Esophagus muscularis mucosa (tissue), 4 donors: Measurements from ENCODE around the gene CD69. TPM values are rescaled to one million over a fixed set of nuclear protein-coding genes. Genes with fewer than 3 reads are reported as not detected.
"Not testable (repeated sequence)": the region's sequence is repeated elsewhere in the genome, so short reads cannot be mapped to it uniquely, and the experiment has no call there.

Source experiments
- DNase-seq: peaks from one replicate; pipeline ENCODE4 v3.0.0-alpha.2; 2017; ENCODE audit errors: extremely low spot score
- H3K27ac ChIP-seq, 4 donors: fragments of 200-600 bp; sonication (generic); replicated peaks in 1 of 4; 1 replicate in 3 of 4; 2 replicates in 1 of 4; pipeline ENCODE4 v1.5.1; 2016 to 2019; ENCODE audit warnings: mild to moderate bottlenecking in 1 of 4
- H3K27me3 ChIP-seq, 4 donors: fragments of 200-600 bp; sonication (generic); one replicate each; pipeline versions ENCODE4 v1.5.1 to v1.6.0; 2016 to 2019
- H3K36me3 ChIP-seq, 4 donors: fragments of 200-600 bp; sonication (generic); one replicate each; pipeline ENCODE4 v1.5.1; 2016 to 2019
- H3K4me1 ChIP-seq, 4 donors: fragments of 200-600 bp; sonication (generic); one replicate each; pipeline ENCODE4 v1.5.1; 2016 to 2019
- H3K4me3 ChIP-seq, 4 donors: fragments of 200-600 bp; sonication (generic); 1 replicate in 2 of 4; 2 replicates in 2 of 4; pipeline ENCODE4 v1.5.1; 2016 to 2019; ENCODE audit warnings: mild to moderate bottlenecking in 4 of 4, moderate library complexity in 1 of 4
- H3K9me3 ChIP-seq, 4 donors: fragments of 200-600 bp; sonication (generic); 1 replicate in 3 of 4; 2 replicates in 1 of 4; pipeline ENCODE4 v1.5.1; 2016 to 2019
- CTCF ChIP-seq, 3 experiments: fragments of 200-600 bp in 2 of 3; fragments of 450-650 bp in 1 of 3; sonication (generic) in 2 of 3; IDR thresholded peaks; one replicate each; pipeline ENCODE4 v1.5.1; 2017 to 2019; ENCODE audit warnings: antibody characterized with exemption in 3 of 3, mild to moderate bottlenecking in 2 of 3, moderate library complexity in 1 of 3
- EP300 ChIP-seq: sonication (generic); formaldehyde crosslinking; IDR thresholded peaks from one replicate; pipeline ENCODE4 v1.6.1; 2017; ENCODE audit warnings: antibody characterized with exemption
- POLR2A ChIP-seq: fragments of 450-650 bp; IDR thresholded peaks from one replicate; pipeline ENCODE4 v1.6.1; 2017; ENCODE audit warnings: antibody characterized with exemption, moderate library complexity, mild to moderate bottlenecking, low read depth
- POLR2AphosphoS5 ChIP-seq, 2 donors: sonication (generic); formaldehyde crosslinking; IDR thresholded peaks; one replicate each; pipeline ENCODE4 v1.6.1; 2017; ENCODE audit warnings: antibody characterized with exemption in 2 of 2
- WGBS: methylation state at CpG from one replicate; pipeline ENCODE4 v1.1.5; 2018; 5-methylcytosine and 5-hydroxymethylcytosine counted together
- intact Hi-C: fragments of 100-400 bp; cut with DNase I; formaldehyde crosslinking; loops from one replicate; pipeline ENCODE4 v1.15.1; 2023
- total RNA-seq, 4 donors: library from RNA; depleted of rRNA; stranded (reverse); fragments of >200 nt; gene quantifications; one replicate each; pipeline versions ENCODE4 v1.1.0 to v1.2.1, GENCODE V29; 2016

The CD69 gene
- total RNA-seq, 4 donors from 2014 or later, result 0.65 to 3.3 (median 2.7) TPM

- no peaks in the 10 kb centered on the region for H3K9me3 ChIP-seq
- intact Hi-C loops, result no loop called here
- H3K36me3 ChIP-seq, result no peaks in the 10 kb centered on the region
- H3K27ac ChIP-seq, result no peak overlapping the region
- TF ChIP-seq POLR2AphosphoS5 (IDR thresholded peaks at IDR 0.05), result no peak
- TF ChIP-seq POLR2A, result no peak
- no peak for TF ChIP-seq EP300
- no peak for TF ChIP-seq CTCF (IDR thresholded peaks at IDR 0.05)
- DNase-seq, result no peak
- WGBS, result 87% methylated on average over 1 of the region's 1 CpG
- H3K4me3 ChIP-seq, result no peak overlapping the region
- H3K27me3 ChIP-seq, result no peaks in the 10 kb centered on the region
- peaks cover 0 to 12% (median 3%) of the 10 kb centered on the region in 4 donors for H3K4me1 ChIP-seq
Observed at GRCh38 chr12:9724023-9724422, 36.7 kb downstream of the CD69 start.

GRCh38 chr12:9721394-9722092 is 39.2 kb downstream of the CD69 start:
- Histone ChIP-seq H3K27me3 (no peaks in the 10 kb centered on the region), H3K27ac (no peak overlapping the region), H3K4me1 (peaks cover 0 to 12% (median 3%) of the 10 kb centered on the region in 4 donors), H3K36me3 (no peaks in the 10 kb centered on the region), H3K4me3 (no peak overlapping the region), H3K9me3 (no peaks in the 10 kb centered on the region)
- WGBS, result 67% methylated on average over 5 of the region's 5 CpGs
- TF ChIP-seq POLR2A (no peak), CTCF (IDR thresholded peaks at IDR 0.05) (no peak), POLR2AphosphoS5 (IDR thresholded peaks at IDR 0.05) (no peak), EP300 (no peak)
- DNase-seq, result no peak
- intact Hi-C loops, result no loop called here

GRCh38 chr12:9719790-9720189 is 40.9 kb downstream of the CD69 start:
- 46% methylated on average over 1 of the region's 1 CpG for WGBS
- no peak overlapping the region for H3K4me3 ChIP-seq
- no peaks in the 10 kb centered on the region for H3K27me3 ChIP-seq
- H3K4me1 ChIP-seq, result peaks cover 0 to 12% (median 3%) of the 10 kb centered on the region in 4 donors
- no peaks in the 10 kb centered on the region for H3K36me3 ChIP-seq
- no peak overlapping the region for H3K27ac ChIP-seq
- no peak for TF ChIP-seq POLR2AphosphoS5 (IDR thresholded peaks at IDR 0.05)
- no peak for DNase-seq
- intact Hi-C loops, result no loop called here
- no peaks in the 10 kb centered on the region for H3K9me3 ChIP-seq

GRCh38 chr12:9718968-9719367 is 41.7 kb downstream of the CD69 start:
- DNase-seq, result no peak
- 97% methylated on average over 7 of the region's 7 CpGs for WGBS
- Histone ChIP-seq H3K36me3 (no peaks in the 10 kb centered on the region), H3K4me1 (peaks cover 0 to 12% (median 3%) of the 10 kb centered on the region in 4 donors), H3K9me3 (no peaks in the 10 kb centered on the region), H3K27me3 (no peaks in the 10 kb centered on the region), H3K27ac (no peak overlapping the region), H3K4me3 (no peak overlapping the region)
- intact Hi-C loops, result no loop called here
- TF ChIP-seq CTCF (IDR thresholded peaks at IDR 0.05) (no peak), POLR2A (no peak), POLR2AphosphoS5 (IDR thresholded peaks at IDR 0.05) (no peak), EP300 (no peak)

GRCh38 chr12:9717070-9717925 is 43.4 kb downstream of the CD69 start:
- Histone ChIP-seq H3K4me3 (no peak overlapping the region), H3K4me1 (peaks cover 0 to 12% (median 3%) of the 10 kb centered on the region in 4 donors), H3K36me3 (no peaks in the 10 kb centered on the region), H3K27me3 (no peaks in the 10 kb centered on the region), H3K9me3 (no peaks in the 10 kb centered on the region), H3K27ac (no peak overlapping the region)
- no peak for DNase-seq
- WGBS, result 84% methylated on average over 15 of the region's 15 CpGs
- intact Hi-C loops, result no loop called here
- TF ChIP-seq POLR2AphosphoS5 (IDR thresholded peaks at IDR 0.05), result no peak
- TF ChIP-seq CTCF (IDR thresholded peaks at IDR 0.05), result no peak
- no peak for TF ChIP-seq EP300
- TF ChIP-seq POLR2A, result no peak

GRCh38 chr12:9713032-9713558 is 47.6 kb downstream of the CD69 start:
- H3K27me3 ChIP-seq, H3K36me3 ChIP-seq, DNase-seq, H3K27ac ChIP-seq, H3K9me3 ChIP-seq, intact Hi-C loops, H3K4me1 ChIP-seq, H3K4me3 ChIP-seq: not testable (repeated sequence)
- 71% methylated on average over 6 of the region's 6 CpGs for WGBS
